Stimulated activated CD8-positive, alpha-beta memory T cell treated with anti-CD3 and anti-CD28 coated beads, Interleukin-4, amount 100 ng/mL, for 48 hours (primary cell): ENCODE data around the gene SIRT6.
"Not testable (repeated sequence)": the region's sequence is repeated elsewhere in the genome, so short reads cannot be mapped to it uniquely, and the experiment has no call there.

Experiments
- DNase-seq: peaks from one replicate; pipeline ENCODE4 v3.0.0-alpha.2; 2020

SIRT6 gene

DNA sequence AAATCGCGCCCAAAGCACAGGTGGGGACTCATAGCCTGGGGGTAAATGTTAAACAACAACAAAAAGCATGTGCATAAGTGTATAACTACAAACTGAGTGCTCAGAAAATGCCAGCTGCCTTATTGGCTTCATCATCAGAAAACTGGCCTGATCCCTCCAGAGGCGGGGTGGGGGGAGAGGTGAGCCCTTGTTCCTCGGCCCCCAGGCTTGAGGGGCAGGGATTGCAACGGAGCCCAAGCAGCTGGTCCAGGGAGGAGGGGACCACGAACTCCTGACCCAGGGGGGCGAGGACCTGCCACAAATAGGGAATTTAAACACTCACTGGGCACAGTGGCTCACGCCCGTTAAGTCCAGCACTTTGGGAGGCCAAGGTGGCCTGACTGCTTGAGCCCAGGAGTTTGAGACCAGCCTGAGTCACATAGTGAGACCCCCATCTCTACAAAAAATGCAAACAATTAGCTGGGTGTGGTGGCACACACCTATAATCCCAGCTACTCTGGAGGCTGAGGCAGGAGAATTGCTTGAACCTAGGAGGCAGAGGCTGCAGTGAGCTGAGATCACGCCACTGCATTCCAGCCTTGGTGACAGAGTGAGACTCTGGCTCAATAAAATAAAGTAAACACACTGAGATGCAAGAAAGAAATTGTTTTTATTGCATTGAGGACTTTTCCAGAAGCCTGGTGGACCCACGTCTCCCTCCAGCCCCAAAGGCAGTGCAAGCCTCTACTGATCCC, 8.7 kb downstream of the SIRT6 start:
- no peak for DNase-seq

DNA sequence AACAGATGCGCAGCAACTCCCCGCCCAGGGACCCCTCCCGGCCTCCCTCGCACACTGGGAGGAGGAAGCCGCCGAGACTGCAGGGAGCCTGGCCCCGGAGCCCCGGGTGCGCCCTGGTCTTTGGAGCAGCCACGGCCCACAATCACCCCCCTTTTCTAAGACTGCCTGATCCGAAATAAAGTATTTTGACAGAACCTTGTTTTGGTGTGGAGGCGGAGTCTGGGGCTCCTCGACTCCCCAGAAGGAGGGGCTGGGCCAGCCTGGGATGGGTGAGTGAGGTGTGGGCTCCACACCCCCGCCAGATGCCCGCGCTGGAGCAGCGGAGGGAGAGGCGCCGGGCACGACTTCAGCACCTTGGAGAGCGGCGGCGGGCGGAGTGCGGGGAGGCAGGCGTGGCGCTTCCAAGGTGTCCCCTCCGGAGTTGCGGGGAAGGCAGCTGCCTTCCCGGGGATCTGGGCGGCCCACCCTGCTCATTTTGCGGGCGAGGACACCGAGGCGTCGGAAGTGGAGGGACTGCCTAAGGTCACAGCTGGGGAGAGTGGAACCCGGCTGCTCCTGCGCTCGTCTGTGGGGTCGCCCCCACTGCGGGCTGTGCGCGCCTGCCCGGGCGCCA, 9.4 kb downstream of the SIRT6 start:
- peak; percentile 83 for DNase-seq

DNA sequence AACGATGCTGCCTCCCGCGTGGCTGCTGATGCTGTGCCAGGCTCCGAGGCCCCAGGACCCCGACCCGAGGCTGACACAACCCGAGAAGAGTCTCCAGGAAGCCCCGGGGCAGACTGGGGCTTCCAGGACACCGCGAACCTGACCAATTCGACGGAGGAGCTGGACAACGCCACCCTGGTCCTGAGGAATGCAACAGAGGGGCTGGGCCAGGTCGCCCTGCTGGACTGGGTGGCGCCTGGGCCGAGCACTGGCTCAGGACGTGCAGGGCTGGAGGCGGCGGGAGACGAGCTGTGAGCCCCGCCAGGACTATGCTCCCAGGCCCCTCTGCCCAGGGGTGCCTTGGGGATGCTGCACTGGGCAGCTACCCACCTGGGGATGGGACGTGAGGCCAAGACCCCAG, 10.7 kb downstream of the SIRT6 start:
- DNase-seq = no peak

DNA sequence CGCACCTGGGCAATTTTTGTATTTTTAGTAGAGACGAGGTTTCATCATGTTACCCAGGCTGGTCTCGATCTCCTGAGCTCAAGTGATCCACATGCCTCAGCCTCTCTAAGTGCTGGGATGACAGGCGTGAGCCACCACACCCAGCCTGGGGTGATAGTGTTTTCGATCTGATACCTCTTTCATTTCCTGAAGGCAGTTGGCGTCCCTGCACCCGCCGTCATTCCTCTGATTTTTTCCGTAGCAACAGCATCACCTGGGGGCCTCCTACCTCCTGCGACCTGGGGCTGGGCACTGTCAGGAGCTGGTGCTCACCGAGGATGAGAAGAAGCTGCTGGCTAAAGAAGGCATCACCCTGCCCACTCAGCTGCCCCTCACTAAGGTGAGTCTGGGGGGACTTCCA, 18.1 kb downstream of the SIRT6 start:
- DNase-seq = no peak

DNA sequence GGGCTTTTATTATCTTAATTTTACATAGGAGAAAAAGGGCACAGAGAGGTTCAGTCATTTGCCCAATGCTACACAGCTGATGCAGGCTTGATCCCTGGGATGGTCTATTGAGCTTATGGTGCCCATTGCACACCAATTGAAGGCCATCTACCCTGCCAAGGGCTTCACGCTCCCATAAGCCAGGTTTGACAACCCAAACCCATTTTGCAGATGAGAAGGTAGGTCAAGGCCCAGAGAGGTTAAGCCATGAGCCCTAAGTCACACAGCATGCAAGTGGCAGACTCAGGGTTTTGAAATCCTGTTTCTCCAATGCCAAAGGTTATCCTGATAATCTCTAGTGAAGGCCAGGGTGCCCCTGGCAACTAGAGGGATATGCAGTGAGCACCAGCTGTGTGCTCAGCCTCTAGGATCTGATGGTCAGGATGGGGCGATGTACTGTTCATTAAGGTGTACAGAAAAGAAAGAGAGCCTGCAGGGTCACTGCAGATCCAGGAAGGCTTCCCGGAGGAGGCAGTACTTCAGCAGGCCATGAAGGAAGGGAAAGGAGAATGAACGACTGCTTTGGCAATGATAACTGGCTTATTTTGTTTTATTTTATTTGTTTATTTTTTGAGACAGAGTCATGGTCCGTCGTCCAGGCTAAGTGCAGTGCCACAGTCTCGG, 20.8 kb downstream of the SIRT6 start:
- DNase-seq = no peak

DNA sequence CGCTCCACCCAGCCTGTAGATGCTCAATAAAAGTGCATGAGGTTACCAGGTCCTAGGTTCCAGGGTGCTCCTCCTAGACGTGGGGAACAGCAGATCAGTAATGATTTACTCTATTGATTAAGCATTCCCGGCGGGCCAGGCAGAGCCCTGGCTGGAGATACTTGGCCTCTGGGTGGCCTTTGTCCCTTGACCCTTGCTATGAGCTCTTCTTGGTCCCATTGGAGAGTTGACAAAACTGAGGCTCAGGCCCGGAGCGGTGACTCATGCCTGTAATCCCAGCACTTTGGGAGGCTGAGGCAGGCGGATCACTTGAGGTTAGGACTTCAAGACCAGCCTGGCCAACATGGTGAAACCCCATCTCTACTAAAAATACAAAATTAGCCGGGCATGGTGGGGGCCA, 24.4 kb downstream of the SIRT6 start:
- not testable (repeated sequence) for DNase-seq

DNA sequence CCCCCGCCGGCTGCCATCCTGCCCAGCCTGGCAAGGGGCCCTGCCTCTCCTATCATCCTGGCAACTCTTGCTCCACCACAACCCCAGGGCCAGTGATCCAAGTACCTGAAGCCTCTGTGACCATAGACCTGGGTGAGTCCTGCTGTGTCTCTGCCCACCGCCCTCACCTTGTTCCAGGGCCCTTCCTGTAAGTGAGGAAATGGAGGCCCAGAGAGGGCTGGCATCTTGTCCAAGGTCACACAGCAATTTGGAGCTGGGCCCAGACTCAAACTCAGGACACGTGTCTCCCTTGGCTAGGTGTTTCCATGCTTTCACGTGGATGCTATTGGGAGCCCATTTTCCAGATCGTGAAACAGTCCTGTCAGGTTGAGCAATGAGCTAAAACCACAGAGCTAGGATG, 25.2 kb downstream of the SIRT6 start:
- DNase-seq = no peak

DNA sequence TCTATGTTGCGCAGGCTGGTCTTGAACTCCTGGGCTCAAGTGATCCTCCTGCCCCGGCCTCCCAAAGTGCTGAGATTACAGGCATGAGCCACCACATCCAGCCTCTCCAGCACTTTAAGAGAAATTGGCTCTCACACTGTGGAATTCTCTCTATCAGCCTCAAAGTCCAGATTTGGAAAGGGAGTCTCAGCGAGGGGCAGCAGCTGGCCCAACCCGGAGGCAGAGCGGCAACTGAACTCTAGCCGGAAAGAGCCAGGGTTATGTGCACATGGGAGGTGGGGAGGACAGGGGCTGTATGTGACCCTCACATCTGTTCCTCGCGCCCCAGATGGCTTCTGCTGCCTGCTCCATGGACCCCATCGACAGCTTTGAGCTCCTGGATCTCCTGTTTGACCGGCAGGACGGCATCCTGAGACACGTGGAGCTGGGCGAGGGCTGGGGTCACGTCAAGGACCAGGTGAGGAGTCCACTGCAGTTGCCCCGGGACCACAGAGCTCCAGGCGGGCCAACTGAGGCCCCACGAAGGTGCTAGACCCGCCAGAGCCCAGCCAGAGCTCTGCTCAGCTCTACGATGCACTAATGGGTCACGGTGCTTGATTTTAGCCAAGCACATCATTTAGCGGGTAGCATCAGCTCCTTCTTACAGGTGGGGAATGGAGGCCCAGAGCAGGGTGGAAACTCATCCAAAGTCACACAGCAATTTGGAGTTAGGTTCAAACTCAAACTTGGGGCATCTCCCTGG, 27.6 kb downstream of the SIRT6 start:
- DNase-seq = no peak

DNA sequence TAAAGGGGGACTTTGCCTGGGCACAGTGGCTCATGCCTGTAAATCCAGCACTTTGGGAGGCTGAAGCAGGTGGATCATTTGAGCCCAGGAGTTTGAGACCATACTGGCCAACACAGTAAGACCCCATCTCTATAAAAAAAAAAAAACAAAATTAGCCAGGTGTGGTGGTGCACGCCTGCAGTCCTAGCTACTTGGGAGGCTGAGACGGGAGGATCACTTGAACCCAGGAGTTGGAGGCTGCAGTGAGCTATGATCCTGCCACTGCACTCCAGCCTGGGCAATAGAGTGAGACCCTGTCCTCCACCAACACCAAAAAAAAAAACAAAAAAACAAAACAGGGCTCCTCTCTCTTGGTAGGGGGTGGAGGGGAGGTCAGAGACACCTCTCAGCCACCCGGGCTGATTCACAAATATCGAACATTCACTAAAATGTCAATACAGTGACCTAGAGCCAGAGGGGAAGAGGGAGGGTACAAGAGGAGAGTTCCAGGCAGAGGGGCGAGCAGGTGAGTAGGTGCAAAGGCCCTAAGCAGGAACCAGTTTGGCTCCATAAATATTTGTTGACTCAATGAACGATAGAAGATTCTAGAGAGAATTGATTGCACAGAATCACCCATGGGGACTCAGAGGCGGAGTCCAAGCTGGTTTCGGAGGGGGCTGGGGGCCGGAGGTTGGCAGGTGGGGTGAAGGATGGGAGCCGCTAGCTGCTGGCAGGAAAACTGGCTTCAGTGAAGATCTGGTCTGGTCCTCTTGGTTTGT, 29.9 kb downstream of the SIRT6 start:
- no peak for DNase-seq

DNA sequence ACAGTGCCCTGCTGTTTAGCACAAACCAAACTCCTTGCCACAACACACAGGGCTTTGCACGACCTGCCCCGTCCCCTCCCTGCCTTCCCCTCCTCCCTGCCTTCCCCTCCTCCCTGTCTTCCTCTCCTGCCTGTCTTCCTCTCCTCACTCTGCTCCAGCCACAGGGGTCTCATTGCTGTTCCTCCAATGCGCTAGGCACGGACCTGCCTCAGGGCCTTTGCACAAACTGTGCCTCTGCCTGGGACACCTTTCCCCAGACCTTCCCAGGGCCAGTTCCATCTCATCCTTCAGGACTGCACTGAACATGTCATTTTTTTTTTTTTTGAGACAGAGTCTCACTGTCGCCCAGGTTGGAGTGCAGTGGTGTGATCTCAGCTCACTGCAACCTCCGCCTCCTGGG, 30.7 kb downstream of the SIRT6 start:
- DNase-seq = no peak

DNA sequence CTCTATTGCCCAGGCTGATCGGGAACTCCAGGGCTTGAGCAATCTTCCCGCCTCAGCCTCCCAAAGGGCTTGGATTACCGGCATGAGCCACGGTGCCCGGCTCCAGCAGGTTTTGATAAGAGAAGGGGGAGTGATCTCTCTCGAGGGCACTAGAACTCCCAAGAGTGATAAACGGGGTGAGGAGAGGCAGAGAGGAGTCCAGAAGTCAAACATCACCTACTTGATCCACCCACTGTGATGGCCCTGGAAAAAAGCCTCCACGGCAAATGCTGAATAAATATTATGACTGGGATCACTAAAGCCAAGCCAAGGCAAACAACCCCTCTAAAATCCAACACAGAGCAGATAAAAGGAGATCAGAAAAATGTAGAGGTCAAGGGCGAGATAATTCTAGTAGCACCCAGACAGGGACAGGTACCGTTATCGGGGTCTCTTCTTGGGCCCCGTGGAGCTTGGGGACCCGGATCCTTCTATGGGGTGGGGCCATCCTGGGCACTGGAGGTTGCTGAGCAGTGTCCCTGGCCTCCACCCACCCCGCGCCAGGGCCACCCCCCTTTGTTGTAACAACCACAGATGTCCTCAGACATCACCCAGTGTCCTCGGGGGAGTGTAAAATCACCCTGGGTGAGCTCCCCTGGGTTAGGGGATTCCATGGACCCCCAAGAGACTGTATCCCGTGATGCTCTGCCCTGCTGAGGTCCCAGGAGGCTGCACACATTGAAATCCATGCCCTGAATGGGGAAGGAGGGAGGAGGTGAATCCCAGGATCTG, 32.7 kb downstream of the SIRT6 start:
- DNase-seq = no peak

DNA sequence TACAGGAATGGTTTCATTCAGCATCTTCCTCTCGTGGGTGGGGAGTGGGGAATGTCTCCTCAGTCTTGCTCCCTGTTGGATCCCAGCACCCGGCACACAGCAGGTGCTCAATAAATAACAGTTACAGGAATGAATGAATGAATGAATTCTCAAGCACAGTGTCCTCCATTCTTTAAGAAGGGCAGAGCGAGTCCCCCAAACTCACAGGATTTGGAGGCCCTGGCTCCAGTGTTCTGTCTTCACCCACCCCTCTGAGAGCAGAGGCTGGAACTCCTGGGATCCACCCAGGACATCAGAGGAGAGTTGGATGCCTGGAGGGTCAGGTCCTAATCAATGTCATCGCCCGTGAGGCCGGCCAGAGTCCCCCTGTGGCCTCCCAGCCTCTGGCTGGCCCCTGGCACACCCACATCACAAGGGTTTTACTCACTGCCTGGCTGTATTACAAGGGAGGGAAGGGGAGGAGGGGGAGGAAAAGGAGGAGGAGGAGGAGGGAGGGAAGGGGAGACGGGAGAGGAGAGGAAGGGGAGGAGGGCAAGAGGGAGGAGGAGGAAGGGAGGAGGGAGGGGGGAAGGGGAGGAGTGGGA, 37.6 kb downstream of the SIRT6 start:
- no peak for DNase-seq

DNA sequence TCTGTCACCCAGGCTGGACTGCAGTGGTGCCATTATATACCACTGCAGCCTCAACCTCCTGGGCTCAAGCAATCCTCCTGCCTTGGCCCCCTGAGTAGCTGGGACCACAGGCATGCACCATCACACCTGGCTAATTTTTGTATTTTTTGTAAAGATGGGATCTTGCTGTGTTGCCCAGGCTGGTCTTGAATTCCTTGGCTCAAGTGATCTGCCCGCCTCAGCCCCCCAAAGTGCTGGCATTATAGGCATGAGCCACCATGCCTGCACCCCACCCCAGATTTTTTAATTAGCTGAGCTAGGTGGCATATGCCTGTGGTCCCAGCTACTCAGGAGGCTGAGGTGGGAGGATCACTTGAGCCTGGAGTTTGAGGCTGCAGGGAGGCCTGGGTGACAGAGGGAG, 39.4 kb downstream of the SIRT6 start:
- not testable (repeated sequence) for DNase-seq

DNA sequence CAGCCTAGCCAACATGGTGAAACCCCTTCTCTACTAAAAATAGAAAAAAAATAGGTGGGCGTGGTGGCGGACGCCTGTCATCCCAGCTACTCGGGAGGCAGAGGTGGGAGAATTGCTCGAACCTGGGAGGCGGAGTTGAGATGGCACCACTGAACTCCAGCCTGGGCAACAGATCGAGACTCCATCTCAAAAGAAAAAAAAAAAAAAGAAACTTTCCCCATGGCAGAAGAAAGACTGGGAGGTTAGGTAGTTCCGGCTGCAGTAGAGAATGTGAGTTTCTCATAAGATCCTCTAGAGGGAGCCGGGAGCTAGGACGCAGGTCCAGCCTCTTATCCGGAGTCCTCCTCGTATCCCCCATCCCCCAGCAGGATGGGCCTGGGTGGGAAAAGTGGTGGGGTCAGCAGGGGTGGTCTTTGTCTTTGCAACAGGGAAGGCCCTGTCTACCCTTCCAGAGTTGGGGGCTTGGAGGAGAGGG, 42.1 kb downstream of the SIRT6 start:
- peak; percentile 48 for DNase-seq

DNA sequence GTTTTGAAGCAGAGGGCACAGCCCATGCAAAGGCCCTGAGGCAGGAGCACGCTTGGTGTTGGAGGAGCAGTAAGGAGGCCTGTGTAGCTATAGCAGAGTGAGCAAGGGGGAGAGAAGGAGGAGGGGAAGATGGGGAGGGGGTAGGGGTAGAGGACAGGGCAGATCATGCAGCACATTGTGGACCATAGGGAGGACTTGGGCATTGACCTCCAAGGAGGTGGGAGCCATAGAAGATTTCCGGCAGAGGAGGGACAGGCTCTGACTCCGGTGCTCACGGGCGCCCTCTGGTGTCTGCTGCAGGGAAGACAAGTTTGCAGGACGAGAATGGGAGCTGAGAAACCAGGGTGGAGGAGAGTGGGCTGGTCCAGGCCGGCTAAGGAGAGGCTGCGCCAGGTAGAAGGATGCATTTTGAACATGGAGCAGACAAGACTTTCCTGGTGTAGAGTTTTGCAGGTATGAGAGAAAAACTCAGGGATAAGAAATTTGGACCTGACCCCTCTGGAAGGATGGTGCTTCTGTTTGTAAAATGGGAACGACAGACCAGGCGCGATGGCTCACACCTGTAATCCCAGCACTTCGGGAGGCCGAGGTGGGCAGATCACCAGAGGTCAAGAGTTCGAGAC, 42.6 kb downstream of the SIRT6 start:
- DNase-seq = peak; percentile 98

DNA sequence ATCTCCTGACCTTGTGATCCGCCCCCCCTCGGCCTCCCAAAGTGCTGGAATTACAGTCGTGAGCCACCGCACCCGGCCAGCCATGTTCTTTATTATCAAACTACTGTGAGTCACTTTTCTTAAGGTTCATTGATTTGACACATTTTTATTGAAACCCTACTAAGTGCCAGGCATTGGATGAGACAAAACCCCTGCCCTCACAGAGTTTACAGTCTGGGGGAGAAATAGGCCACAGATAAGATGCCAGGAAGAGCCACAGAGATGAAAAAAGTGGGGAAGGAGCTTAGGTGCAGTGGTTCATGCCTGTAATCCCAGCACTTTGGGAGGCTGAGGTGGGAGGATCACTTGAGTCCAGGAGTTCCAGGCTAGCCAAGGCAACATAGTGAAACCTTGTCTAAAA, 43.9 kb downstream of the SIRT6 start:
- DNase-seq = no peak

DNA sequence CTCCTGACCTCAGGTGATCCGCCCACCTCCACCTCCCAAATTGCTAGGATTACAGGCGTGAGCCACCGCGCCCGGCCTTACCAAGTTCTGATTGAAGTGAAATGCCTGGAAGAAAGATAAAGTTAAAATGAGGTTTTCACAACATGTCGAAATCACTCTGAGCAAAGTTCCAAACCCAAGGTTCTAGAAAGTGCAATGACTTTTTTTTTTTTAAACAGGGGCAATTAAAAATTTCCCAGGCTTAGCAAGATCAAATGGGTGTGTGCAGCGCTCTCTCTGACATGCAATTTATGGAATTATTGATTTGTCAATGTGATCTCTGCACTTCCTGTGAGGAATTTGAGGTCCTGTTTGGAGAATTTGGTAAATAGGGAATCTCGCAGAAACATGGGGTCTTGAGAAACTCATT, 45.7 kb downstream of the SIRT6 start:
- DNase-seq = no peak

DNA sequence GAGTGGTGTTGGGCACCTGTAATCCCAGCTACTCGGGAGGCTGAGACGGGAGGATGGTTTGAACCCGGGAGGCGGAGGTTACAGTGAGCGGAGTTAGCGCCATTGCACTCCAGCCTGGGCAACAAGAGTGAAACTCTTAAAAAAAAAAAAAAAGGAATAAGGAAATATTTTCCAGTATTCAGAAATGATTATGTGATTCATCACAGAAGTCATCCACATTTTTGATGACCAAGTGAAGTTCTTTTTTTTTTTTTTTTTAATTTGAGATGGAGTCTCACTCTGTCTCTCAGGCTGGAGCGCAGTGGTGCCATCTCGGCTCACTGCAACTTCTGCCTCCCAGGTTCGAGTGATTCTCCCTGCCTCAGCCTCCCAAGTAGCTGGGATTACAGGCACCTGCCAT, 47.0 kb downstream of the SIRT6 start:
- not testable (repeated sequence) for DNase-seq

DNA sequence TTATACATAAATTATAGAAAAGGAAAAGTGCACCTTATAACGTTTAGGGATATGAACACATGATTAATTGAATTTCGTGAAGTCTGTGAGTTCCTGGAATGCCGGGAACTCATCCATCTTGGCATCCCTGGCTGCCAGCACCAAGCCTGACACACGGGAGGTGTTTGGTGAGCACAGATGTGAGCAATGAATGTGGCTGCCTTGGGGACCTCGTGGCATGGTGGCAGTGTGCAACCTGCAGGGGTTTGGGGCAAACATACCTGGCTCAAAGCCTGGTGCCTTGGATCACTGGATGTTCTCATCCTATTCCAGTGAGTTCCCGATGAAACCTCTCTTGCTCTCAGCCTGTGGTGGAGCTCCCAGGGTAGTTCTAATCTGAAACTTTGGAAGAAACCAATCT, 48.0 kb downstream of the SIRT6 start:
- no peak for DNase-seq

DNA sequence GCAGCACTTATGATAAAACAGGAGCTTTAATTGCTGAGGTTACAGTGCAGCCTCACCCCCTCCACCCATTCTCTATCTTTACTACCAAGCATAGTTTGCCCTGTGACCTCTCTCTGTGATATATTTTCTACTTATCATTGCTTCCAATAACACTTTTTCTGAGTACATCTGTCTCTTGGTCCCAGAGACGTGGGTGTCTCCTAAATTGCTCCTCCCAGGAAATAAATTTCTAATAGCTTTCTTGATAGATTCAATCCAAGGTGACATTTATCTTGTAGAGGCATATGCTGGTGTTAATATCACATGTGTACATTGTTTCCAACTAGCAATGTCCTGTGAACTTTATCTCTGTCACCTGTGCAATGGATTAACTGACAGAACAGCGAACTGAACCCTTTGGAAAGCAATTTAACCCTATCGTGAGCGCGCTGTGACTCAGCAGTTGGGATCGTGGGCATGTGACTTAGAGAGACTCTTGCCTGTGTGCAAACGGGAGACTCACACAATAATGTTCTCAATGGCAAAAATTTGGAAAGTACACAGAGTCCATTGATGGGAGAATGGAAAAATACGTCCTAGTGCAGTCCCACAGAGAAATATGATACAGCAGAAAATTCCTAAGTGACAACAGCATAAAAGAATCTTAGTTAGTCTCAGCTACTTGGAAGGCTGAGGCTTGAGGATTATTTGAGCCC, 51.5 kb downstream of the SIRT6 start:
- DNase-seq = no peak
